Retinal pigment epithelial cell (primary cell): ENCODE data around the gene ZNF181.

Experiments
- DNase-seq: peaks from one replicate; pipeline ENCODE4 v3.0.0-alpha.2; 2010; ENCODE audit warnings: low read depth
- H3K4me3 ChIP-seq: 2 replicates; pipeline ENCODE4 v1.5.1; 2011; ENCODE audit warnings: mild to moderate bottlenecking, low read length, control low read depth, moderate library complexity
- CTCF ChIP-seq: conservative IDR thresholded peaks from 2 replicates; pipeline ENCODE4 v1.5.1; 2011; ENCODE audit warnings: low read depth, low read length, control low read depth, inconsistent platforms

The ZNF181 gene

GRCh38 chr19:34794066-34794960 is 60.3 kb downstream of the ZNF181 start:
- no peak for TF ChIP-seq CTCF
- no peak overlapping the region for H3K4me3 ChIP-seq
- no peak for DNase-seq
